Stimulated activated naive CD8-positive, alpha-beta T cell treated with anti-CD3 and anti-CD28 coated beads, Interleukin-15, Interleukin-2, amounts not matched to agents 100 ng/mL and 50 ng/mL, for 24 hours (primary cell): ENCODE measurements around the gene PHACTR3.

Source experiments
- H3K27ac Mint-ChIP-seq: one replicate; pipeline ENCODE4 v1.8.0; 2021; ENCODE audit warnings: mild to moderate bottlenecking, mixed read lengths
- H3K27me3 Mint-ChIP-seq: one replicate; pipeline ENCODE4 v1.8.0; 2021; ENCODE audit warnings: mixed read lengths
- H3K36me3 Mint-ChIP-seq: one replicate; pipeline ENCODE4 v1.8.0; 2021; ENCODE audit warnings: low read depth, mixed read lengths
- H3K4me1 Mint-ChIP-seq: one replicate; pipeline ENCODE4 v1.8.0; 2021; ENCODE audit warnings: low read depth, mixed read lengths
- H3K4me3 Mint-ChIP-seq: one replicate; pipeline ENCODE4 v1.8.0; 2021; ENCODE audit warnings: mild to moderate bottlenecking, mixed read lengths
- H3K9me3 Mint-ChIP-seq: one replicate; pipeline ENCODE4 v1.8.0; 2021; ENCODE audit warnings: mixed read lengths

Gene PHACTR3

DNA sequence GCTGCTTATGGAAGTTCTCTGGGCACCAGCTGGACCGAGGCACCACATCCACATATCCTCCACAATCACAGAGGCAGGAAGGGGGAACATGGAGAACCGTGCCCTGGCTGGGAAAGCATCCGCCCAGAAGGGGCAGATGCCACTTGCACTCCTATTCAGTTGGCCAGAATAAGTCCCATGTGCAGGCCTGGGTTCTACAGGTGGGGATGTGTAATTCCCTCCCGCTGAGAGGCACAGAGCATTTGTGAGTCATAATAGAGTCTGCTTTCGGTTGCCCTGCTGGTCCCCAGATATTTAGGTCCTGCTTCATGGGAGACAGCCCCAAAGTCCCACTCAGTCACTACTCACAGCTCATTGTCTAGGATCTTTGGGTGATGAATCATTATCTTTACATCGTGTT lies 104.0 kb downstream of the PHACTR3 start:
- H3K9me3 Mint-ChIP-seq: peaks cover 9% of the 10 kb centered on the region
- H3K27ac Mint-ChIP-seq: no peak overlapping the region
- peaks cover 5% of the 10 kb centered on the region for H3K27me3 Mint-ChIP-seq
- H3K36me3 Mint-ChIP-seq: no peaks in the 10 kb centered on the region
- no peak overlapping the region for H3K4me3 Mint-ChIP-seq
- no peaks in the 10 kb centered on the region for H3K4me1 Mint-ChIP-seq

GRCh38 chr20:59709636-59710035 lies 105.3 kb downstream of the PHACTR3 start:
- Mint-ChIP-seq H3K27ac (no peak overlapping the region), H3K4me3 (no peak overlapping the region), H3K9me3 (peaks cover 14% of the 10 kb centered on the region), H3K4me1 (no peaks in the 10 kb centered on the region), H3K36me3 (no peaks in the 10 kb centered on the region), H3K27me3 (peaks cover 5% of the 10 kb centered on the region)

DNA sequence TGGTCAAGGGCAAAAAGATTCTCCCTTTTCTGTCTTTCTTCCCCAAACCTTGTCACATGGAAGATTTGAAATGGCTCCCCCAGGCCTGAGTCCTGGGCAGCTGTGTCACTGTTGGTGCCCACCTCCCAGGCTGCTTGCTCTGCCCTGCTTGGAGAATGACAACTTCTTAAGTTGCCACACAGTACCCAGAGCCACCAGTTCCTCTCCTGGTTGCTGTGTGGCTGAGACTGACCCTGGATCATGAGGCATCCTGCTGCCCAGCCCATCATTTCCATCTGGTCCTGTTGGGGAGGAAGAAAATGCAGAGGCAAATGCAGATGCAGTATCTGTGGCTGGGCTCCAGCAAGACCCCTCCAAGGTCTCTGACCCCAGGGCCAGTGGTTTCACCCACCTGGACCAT lies 113.7 kb downstream of the PHACTR3 start:
- no peaks in the 10 kb centered on the region for H3K4me1 Mint-ChIP-seq
- H3K9me3 Mint-ChIP-seq: peaks cover 6% of the 10 kb centered on the region
- H3K4me3 Mint-ChIP-seq: no peak overlapping the region
- no peak overlapping the region for H3K27ac Mint-ChIP-seq
- no peaks in the 10 kb centered on the region for H3K36me3 Mint-ChIP-seq
- H3K27me3 Mint-ChIP-seq: peaks cover 24% of the 10 kb centered on the region

DNA sequence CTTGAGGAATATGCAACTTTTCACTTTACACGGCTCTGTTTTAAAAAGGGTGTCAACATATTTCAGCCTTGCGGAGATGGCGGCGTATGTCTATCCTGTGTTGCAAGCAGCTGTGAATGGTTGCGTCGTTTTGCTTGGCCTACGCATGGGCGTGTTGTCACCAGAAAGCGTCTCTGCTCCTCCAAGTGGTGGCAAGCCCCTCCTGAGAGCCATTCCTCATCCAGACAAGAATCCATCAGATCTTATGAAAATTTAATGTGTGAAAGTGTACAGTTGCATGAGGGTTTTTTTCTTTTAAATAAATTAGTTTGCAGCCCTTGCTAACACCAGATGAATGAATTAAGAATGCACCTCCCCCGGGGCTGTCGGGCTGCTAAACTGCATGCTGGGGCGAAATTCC lies 114.4 kb downstream of the PHACTR3 start:
- Mint-ChIP-seq H3K27ac (no peak overlapping the region), H3K9me3 (peaks cover under 1% of the 10 kb centered on the region), H3K36me3 (no peaks in the 10 kb centered on the region), H3K27me3 (peaks cover 24% of the 10 kb centered on the region), H3K4me3 (no peak overlapping the region), H3K4me1 (no peaks in the 10 kb centered on the region)

DNA sequence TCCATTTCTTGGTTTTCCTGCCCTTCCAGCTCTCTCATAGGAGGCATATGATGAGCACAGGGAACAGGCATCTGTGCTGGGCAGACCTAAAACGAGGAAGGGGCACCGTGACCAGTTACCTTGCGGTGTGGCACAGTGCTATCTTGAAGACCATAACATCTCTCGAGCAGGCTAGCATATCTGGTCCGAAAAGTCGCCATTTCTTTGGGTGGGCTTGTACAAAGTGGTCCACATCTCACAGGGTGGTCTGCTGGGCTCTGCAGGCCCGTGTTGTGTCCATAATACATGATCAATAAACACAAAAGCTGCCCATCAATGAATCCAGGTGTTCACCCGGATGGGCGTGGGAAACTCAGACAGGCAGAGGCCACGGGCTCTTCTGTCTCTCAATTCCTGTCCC lies 115.7 kb downstream of the PHACTR3 start:
- Mint-ChIP-seq H3K9me3 (no peaks in the 10 kb centered on the region), H3K27ac (no peak overlapping the region)

DNA sequence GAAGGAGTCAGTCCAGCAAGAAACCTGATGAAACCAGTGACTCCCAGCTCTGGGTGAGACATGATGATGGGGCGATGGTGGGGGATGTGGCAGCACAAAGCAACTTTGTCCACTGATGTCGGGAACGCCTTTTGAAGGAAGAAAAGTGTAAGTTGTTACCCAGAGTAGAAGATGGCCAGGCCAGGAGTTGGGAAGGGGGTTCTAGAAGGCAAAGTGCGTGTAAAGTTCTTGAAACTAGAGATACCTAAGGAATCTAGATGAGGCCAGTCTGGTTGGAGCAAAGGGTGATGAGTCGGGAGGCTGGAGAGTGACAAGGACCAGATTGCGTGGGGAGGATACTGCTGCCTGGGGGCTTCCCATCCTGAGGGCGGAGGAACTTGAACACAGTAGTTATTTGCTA lies 117.0 kb downstream of the PHACTR3 start:
- no peaks in the 10 kb centered on the region for H3K36me3 Mint-ChIP-seq
- no peaks in the 10 kb centered on the region for H3K9me3 Mint-ChIP-seq
- H3K4me3 Mint-ChIP-seq: no peak overlapping the region
- H3K27me3 Mint-ChIP-seq: peaks cover 17% of the 10 kb centered on the region
- H3K4me1 Mint-ChIP-seq: no peaks in the 10 kb centered on the region
- H3K27ac Mint-ChIP-seq: no peak overlapping the region

More for the DNA sequence above, 115.7 kb downstream of the PHACTR3 start:
- H3K4me3 Mint-ChIP-seq: no peak overlapping the region
- H3K27me3 Mint-ChIP-seq: peaks cover 24% of the 10 kb centered on the region
- H3K4me1 Mint-ChIP-seq: no peaks in the 10 kb centered on the region
- H3K36me3 Mint-ChIP-seq: no peaks in the 10 kb centered on the region

- Mint-ChIP-seq H3K4me3 (no peak overlapping the region), H3K27ac (no peak overlapping the region), H3K4me1 (no peaks in the 10 kb centered on the region), H3K27me3 (peaks cover 2% of the 10 kb centered on the region), H3K36me3 (no peaks in the 10 kb centered on the region), H3K9me3 (no peaks in the 10 kb centered on the region)
These were observed 118.8 kb downstream of the PHACTR3 start for GRCh38 chr20:59723108-59723500.

GRCh38 chr20:59723607-59724456 lies 119.5 kb downstream of the PHACTR3 start:
- Mint-ChIP-seq H3K27me3 (no peaks in the 10 kb centered on the region), H3K9me3 (no peaks in the 10 kb centered on the region), H3K36me3 (no peaks in the 10 kb centered on the region), H3K27ac (no peak overlapping the region), H3K4me1 (no peaks in the 10 kb centered on the region), H3K4me3 (no peak overlapping the region)

- Mint-ChIP-seq H3K27me3 (no peaks in the 10 kb centered on the region), H3K9me3 (no peaks in the 10 kb centered on the region), H3K4me3 (no peak overlapping the region)
These were observed 120.4 kb downstream of the PHACTR3 start for GRCh38 chr20:59724457-59725366.

DNA sequence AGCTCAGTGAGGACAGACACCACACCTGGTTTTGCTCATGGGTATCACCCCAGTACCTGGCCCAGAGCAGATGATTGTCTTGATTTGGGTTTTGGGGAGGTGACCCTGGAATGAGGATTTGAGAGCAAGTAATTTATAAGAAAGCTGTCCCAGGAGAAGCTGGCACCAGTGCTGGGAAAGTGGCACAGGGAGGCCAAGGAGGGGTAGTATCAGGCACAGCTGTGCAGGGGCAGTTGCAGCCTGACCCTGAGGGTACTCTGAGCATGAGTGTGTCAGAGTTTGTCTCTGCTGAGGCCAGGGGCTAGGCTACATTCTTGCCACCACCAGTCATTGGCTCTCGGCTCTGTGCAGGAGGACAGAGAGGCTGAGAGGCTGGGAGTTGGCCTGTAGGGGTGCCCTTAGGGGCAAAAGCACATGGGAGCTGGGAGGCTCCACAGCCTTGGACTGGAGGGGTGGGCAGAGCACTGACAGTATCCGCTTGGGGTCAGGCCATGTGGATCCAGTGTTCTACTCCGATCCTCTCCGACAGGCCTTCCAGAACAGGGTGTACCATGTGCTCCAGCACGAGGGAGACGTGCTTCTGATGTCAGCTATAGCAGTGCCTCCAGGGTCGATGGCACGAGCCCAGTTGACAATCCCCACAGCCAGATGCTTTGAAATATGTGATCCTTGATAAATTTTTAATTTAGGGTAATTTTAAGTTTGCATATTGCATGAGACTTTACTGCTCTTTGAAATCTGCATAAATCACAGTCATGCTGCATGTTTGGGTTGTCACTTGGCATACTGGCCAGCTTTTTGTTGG lies 121.3 kb downstream of the PHACTR3 start:
- Mint-ChIP-seq H3K4me3 (no peak overlapping the region), H3K4me1 (no peaks in the 10 kb centered on the region), H3K27me3 (no peaks in the 10 kb centered on the region), H3K9me3 (no peaks in the 10 kb centered on the region), H3K27ac (no peak overlapping the region), H3K36me3 (no peaks in the 10 kb centered on the region)

More at GRCh38 chr20:59724457-59725366, 120.4 kb downstream of the PHACTR3 start:
- no peak overlapping the region for H3K27ac Mint-ChIP-seq
- no peaks in the 10 kb centered on the region for H3K4me1 Mint-ChIP-seq
- no peaks in the 10 kb centered on the region for H3K36me3 Mint-ChIP-seq

DNA sequence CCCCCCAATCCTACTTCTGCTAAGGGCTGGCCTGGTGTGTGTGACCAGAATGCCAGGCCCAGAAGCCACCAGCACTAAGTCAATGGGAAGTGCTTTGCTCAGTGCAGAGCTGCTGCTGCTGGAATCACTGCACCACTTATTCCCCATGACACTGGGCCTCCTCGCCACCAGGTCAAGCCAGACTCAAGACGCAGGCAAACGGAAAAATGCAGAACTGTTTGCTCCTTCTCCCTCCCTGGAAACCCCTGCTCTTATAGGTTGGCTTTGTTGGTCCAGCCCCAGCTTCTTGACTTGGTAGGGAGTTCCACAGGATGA lies 121.9 kb downstream of the PHACTR3 start:
- no peaks in the 10 kb centered on the region for H3K4me1 Mint-ChIP-seq
- H3K27ac Mint-ChIP-seq: no peak overlapping the region
- H3K4me3 Mint-ChIP-seq: no peak overlapping the region
- no peaks in the 10 kb centered on the region for H3K27me3 Mint-ChIP-seq
- H3K9me3 Mint-ChIP-seq: no peaks in the 10 kb centered on the region
- H3K36me3 Mint-ChIP-seq: no peaks in the 10 kb centered on the region

DNA sequence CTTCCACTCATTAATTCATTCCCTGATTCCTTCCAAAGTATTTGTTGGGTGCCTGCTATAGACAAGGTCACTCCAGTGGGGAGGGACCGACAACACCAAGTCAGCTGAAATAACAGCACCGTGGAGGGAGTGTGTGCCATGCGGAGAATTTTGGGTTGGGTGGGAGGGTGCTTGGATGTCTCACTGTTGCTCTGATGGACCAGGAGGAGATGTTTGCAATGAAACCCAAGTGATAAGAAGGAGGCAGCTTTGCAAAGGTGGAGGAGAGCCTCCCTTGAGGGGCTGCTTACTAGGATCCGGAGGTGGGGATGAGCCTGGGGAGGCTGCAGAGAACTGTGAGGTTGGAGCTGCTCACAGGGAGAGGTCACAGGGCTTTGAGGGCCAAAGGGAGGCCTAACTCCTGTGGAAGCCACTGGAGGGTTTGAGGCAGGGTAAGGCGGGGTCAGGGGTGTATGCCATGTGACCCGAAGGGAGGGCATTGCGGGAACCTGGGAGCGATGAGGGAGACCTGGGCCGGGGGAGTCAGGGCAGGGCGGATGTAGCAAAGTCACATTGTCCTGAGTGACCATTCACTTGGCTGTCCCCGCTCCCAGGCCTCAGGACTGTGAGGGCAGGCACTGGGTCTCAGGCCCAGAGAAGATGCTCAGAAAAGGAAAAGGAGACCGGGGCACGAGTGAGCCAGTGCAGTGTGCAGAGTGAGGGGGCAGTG lies 124.5 kb downstream of the PHACTR3 start:
- no peaks in the 10 kb centered on the region for H3K4me1 Mint-ChIP-seq
- H3K4me3 Mint-ChIP-seq: no peak overlapping the region
- no peaks in the 10 kb centered on the region for H3K27me3 Mint-ChIP-seq
- H3K36me3 Mint-ChIP-seq: no peaks in the 10 kb centered on the region
- H3K27ac Mint-ChIP-seq: no peak overlapping the region
- H3K9me3 Mint-ChIP-seq: no peaks in the 10 kb centered on the region

DNA sequence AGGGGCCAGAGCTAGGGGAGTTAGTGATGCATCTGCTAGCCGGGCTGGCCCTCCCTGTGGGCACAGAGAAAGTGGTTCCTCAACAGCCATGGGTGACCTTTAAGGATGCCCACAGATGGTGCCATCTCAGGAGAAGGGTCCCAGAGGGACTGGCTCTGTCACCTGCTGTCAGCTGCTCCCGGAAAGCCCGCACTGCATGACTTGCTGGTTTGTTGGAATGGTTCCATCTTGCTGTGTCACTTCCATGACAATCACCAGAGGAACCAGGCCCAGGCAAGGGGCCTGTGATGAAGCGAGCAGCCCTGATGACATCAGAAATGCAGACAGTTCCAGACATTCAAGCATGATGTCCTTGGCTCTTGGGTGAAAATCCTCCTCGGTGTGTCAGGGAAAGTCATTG lies 125.2 kb downstream of the PHACTR3 start:
- no peaks in the 10 kb centered on the region for H3K27me3 Mint-ChIP-seq

DNA sequence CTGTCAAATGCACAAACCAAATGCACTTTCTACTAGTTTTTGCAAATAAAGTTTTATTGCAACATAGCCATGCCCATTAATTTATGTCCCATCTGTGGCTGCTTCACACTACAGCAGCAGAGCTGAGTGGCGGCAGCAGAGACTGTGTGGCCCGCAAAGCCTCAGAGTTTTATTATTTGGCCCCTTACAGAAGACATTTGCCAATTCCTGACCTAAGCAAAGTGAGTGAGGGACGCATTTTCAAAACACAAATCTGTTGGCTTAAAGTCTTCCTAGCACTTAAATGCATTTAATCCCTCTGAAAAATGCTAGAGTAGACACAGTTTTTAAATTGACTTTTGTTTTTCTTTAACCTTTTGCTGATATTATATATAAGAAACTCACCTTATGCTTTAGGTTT lies 126.4 kb downstream of the PHACTR3 start:
- peaks cover 3% of the 10 kb centered on the region for H3K27me3 Mint-ChIP-seq
- no peak overlapping the region for H3K27ac Mint-ChIP-seq
- no peaks in the 10 kb centered on the region for H3K9me3 Mint-ChIP-seq
- no peaks in the 10 kb centered on the region for H3K4me1 Mint-ChIP-seq
- no peaks in the 10 kb centered on the region for H3K36me3 Mint-ChIP-seq
- H3K4me3 Mint-ChIP-seq: no peak overlapping the region

More for the DNA sequence above, 125.2 kb downstream of the PHACTR3 start:
- Mint-ChIP-seq H3K36me3 (no peaks in the 10 kb centered on the region), H3K4me1 (no peaks in the 10 kb centered on the region), H3K4me3 (no peak overlapping the region), H3K9me3 (no peaks in the 10 kb centered on the region), H3K27ac (no peak overlapping the region)
